ENCODE data around the gene RPS27L. TPM values are rescaled to one million over a fixed set of nuclear protein-coding genes. Genes with fewer than 3 reads are reported as not detected.
A peak's percentile ranks its signal among the peaks of the same experiment; 100 is the strongest.
"Not testable (repeated sequence)": the region's sequence is repeated elsewhere in the genome, so short reads cannot be mapped to it uniquely, and the experiment has no call there.

The RPS27L gene
- total RNA-seq, 2 donors from 2014 or later: 155 to 223 TPM

- ATAC-seq (no peak), DNase-seq (ENCODE audit: low spot score in 2 of 2) (no peak)
- Mint-ChIP-seq H3K9me3 (peaks cover 6 to 10% of the 10 kb centered on the region in 2 donors), H3K36me3 (peaks cover 9 to 13% of the 10 kb centered on the region in 2 donors), H3K27ac (no peak overlapping the region)
Measured at GRCh38 chr15:63124506-63124905, 32.8 kb downstream of the RPS27L start.

- Mint-ChIP-seq H3K36me3 (peaks cover 16 to 18% of the 10 kb centered on the region in 2 donors), H3K9me3 (peaks cover 10 to 15% of the 10 kb centered on the region in 2 donors), H3K27ac (peak overlapping the region; percentile 81 to 87)
- peak; percentile 90 to 92 for DNase-seq (ENCODE audit: low spot score in 2 of 2)
- ATAC-seq: peak; percentile 84 to 96
Measured at GRCh38 chr15:63122002-63122875, 35.0 kb downstream of the RPS27L start.

GRCh38 chr15:63121382-63122001, 35.8 kb downstream of the RPS27L start, which contains the start of gene LACTB:
LACTB (plus strand) TSS chr15:63121861; CDS start chr15:63121872, 11 bp downstream.
- H3K36me3 Mint-ChIP-seq: peaks cover 16 to 18% of the 10 kb centered on the region in 2 donors
- peak; percentile 77 to 81 for DNase-seq (ENCODE audit: low spot score in 2 of 2)
- peak; percentile 83 to 93 for ATAC-seq
- peak within 1 kb of the TSS; percentile 81 to 87 for H3K27ac Mint-ChIP-seq
- H3K9me3 Mint-ChIP-seq: peaks cover 10 to 15% of the 10 kb centered on the region in 2 donors

- Mint-ChIP-seq H3K27ac (no peak overlapping the region), H3K36me3 (peaks cover 16 to 18% of the 10 kb centered on the region in 2 donors)
Measured at GRCh38 chr15:63118854-63119253, 38.4 kb downstream of the RPS27L start.

GRCh38 chr15:63114465-63114864, 42.8 kb downstream of the RPS27L start:
- Mint-ChIP-seq H3K27ac (no peak overlapping the region), H3K36me3 (peaks cover 5 to 6% of the 10 kb centered on the region in 2 donors), H3K9me3 (peaks cover 4 to 5% of the 10 kb centered on the region in 2 donors)
- ATAC-seq (no peak), DNase-seq (ENCODE audit: low spot score in 2 of 2) (no peak)

More at GRCh38 chr15:63118854-63119253, 38.4 kb downstream of the RPS27L start:
- no peak for ATAC-seq
- no peak for DNase-seq (ENCODE audit: low spot score in 2 of 2)
- H3K9me3 Mint-ChIP-seq: peaks cover 10 to 15% of the 10 kb centered on the region in 2 donors

GRCh38 chr15:63112871-63113270, 44.4 kb downstream of the RPS27L start:
- Mint-ChIP-seq H3K36me3 (no peaks in the 10 kb centered on the region), H3K27ac (no peak overlapping the region), H3K9me3 (no peaks in the 10 kb centered on the region)
- ATAC-seq: no peak
- no peak for DNase-seq (ENCODE audit: low spot score in 2 of 2)

- Mint-ChIP-seq H3K9me3 (no peaks in the 10 kb centered on the region), H3K27ac (peak overlapping the region in 1 of 2 donors; percentile 23), H3K36me3 (no peaks in the 10 kb centered on the region)
- ATAC-seq: no peak
- no peak for DNase-seq (ENCODE audit: low spot score in 2 of 2)
Measured at GRCh38 chr15:63111481-63111880, 45.8 kb downstream of the RPS27L start.

GRCh38 chr15:63110428-63111026, 46.8 kb downstream of the RPS27L start:
- ATAC-seq: no peak
- peak overlapping the region in 1 of 2 donors; percentile 23 for H3K27ac Mint-ChIP-seq
- no peaks in the 10 kb centered on the region for H3K9me3 Mint-ChIP-seq
- H3K36me3 Mint-ChIP-seq: no peaks in the 10 kb centered on the region
- DNase-seq (ENCODE audit: low spot score in 2 of 2): no peak

GRCh38 chr15:63109920-63110319, 47.4 kb downstream of the RPS27L start:
- DNase-seq (ENCODE audit: low spot score in 2 of 2): no peak
- peaks cover 0 to 3% of the 10 kb centered on the region in 2 donors for H3K9me3 Mint-ChIP-seq
- no peaks in the 10 kb centered on the region for H3K36me3 Mint-ChIP-seq
- ATAC-seq: no peak
- H3K27ac Mint-ChIP-seq: no peak overlapping the region

GRCh38 chr15:63109498-63109897, 47.8 kb downstream of the RPS27L start:
- H3K27ac Mint-ChIP-seq: peak overlapping the region in 1 of 2 donors; percentile 48
- peaks cover 0 to 4% of the 10 kb centered on the region in 2 donors for H3K9me3 Mint-ChIP-seq
- ATAC-seq: no peak
- H3K36me3 Mint-ChIP-seq: no peaks in the 10 kb centered on the region
- DNase-seq (ENCODE audit: low spot score in 2 of 2): no peak

GRCh38 chr15:63107895-63108546, 49.3 kb downstream of the RPS27L start:
- ATAC-seq (no peak), DNase-seq (ENCODE audit: low spot score in 2 of 2) (no peak)
- Mint-ChIP-seq H3K36me3 (no peaks in the 10 kb centered on the region), H3K9me3 (peaks cover 0 to 4% of the 10 kb centered on the region in 2 donors), H3K27ac (no peak overlapping the region)

GRCh38 chr15:63105354-63105753, 51.9 kb downstream of the RPS27L start:
- H3K36me3 Mint-ChIP-seq; DNase-seq (ENCODE audit: low spot score in 2 of 2); ATAC-seq; H3K9me3 Mint-ChIP-seq; H3K27ac Mint-ChIP-seq: not testable (repeated sequence)

GRCh38 chr15:63104727-63105126, 52.5 kb downstream of the RPS27L start:
- ATAC-seq (no peak), DNase-seq (ENCODE audit: low spot score in 2 of 2) (no peak)
- no peaks in the 10 kb centered on the region for H3K36me3 Mint-ChIP-seq
- peaks cover 0 to 4% of the 10 kb centered on the region in 2 donors for H3K9me3 Mint-ChIP-seq
- H3K27ac Mint-ChIP-seq: no peak overlapping the region

GRCh38 chr15:63103416-63103815, 53.9 kb downstream of the RPS27L start:
- DNase-seq (ENCODE audit: low spot score in 2 of 2) (no peak), ATAC-seq (no peak)
- Mint-ChIP-seq H3K36me3 (no peaks in the 10 kb centered on the region), H3K27ac (no peak overlapping the region), H3K9me3 (peaks cover 0 to 4% of the 10 kb centered on the region in 2 donors)

GRCh38 chr15:63099581-63099980, 57.7 kb downstream of the RPS27L start:
- H3K27ac Mint-ChIP-seq; DNase-seq (ENCODE audit: low spot score in 2 of 2); H3K9me3 Mint-ChIP-seq; H3K36me3 Mint-ChIP-seq; ATAC-seq: not testable (repeated sequence)

- H3K36me3 Mint-ChIP-seq; DNase-seq (ENCODE audit: low spot score in 2 of 2); H3K9me3 Mint-ChIP-seq; H3K27ac Mint-ChIP-seq; ATAC-seq: not testable (repeated sequence)
Measured at GRCh38 chr15:63098901-63099300, 58.4 kb downstream of the RPS27L start.

Data from activated naive CD4-positive, alpha-beta T cell treated with anti-CD3 and anti-CD28 coated beads, Interleukin-2, amount 50 U/mL, for 72 hours (primary cell).